Activated B cell treated with CpG ODN at 0.5 μM for 24 hours (primary cell): ENCODE results near the gene MROH2A. TPM values are rescaled to one million over a fixed set of nuclear protein-coding genes. Genes with fewer than 3 reads are reported as not detected.
"Not testable (repeated sequence)": the region's sequence is repeated elsewhere in the genome, so short reads cannot be mapped to it uniquely, and the experiment has no call there.

ENCODE experiments used
- ATAC-seq: fragments of 200-7000 bp; cut with Tn5 transposase; one replicate; pipeline ENCODE4 v1.10.0; 2021; ENCODE audit warnings: low read depth, mild to moderate bottlenecking, moderate library complexity
- CTCF ChIA-PET: fragments of 350-600 bp; sonication (Branson Sonifier 250); formaldehyde crosslinking; loops from one replicate; lab custom pipeline; 2021; ENCODE audit warnings: antibody characterized with exemption; lab: Charles Lee
- POLR2A ChIA-PET: fragments of 350-600 bp; sonication (Branson Sonifier 250); formaldehyde crosslinking; loops from one replicate; lab custom pipeline; 2021; ENCODE audit warnings: antibody characterized with exemption; lab: Charles Lee
- DNase-seq: peaks from one replicate; pipeline ENCODE4 v3.0.0; 2022
- H3K27ac Mint-ChIP-seq: one replicate; pipeline ENCODE4 v1.8.0; 2020; ENCODE audit warnings: mixed read lengths
- H3K27me3 Mint-ChIP-seq: one replicate; pipeline ENCODE4 v1.8.0; 2021; ENCODE audit warnings: mixed read lengths
- H3K36me3 Mint-ChIP-seq: one replicate; pipeline ENCODE4 v1.8.0; 2021; ENCODE audit warnings: low read depth, mixed read lengths
- H3K4me1 Mint-ChIP-seq: one replicate; pipeline ENCODE4 v1.8.0; 2021; ENCODE audit warnings: mixed read lengths
- H3K4me3 Mint-ChIP-seq: one replicate; pipeline ENCODE4 v1.8.0; 2020; ENCODE audit warnings: mild to moderate bottlenecking, mixed read lengths
- H3K9me3 Mint-ChIP-seq: one replicate; pipeline ENCODE4 v1.8.0; 2020; ENCODE audit warnings: mixed read lengths
- CTCF ChIP-seq: fragments of 200-600 bp; IDR thresholded peaks from one replicate; pipeline ENCODE4 v1.8.0; 2022; ENCODE audit warnings: antibody characterized with exemption, mild to moderate bottlenecking
- intact Hi-C: fragments of 100-400 bp; cut with micrococcal nuclease; formaldehyde crosslinking; loops from one replicate; pipeline ENCODE4 v1.15.1; 2024
- total RNA-seq: library from RNA; stranded (reverse); gene quantifications from 2 replicates; pipeline ENCODE4 v1.2.3, GENCODE V29; 2022

The MROH2A gene
- total RNA-seq, 1 donor from 2014 or later: not detected

DNA sequence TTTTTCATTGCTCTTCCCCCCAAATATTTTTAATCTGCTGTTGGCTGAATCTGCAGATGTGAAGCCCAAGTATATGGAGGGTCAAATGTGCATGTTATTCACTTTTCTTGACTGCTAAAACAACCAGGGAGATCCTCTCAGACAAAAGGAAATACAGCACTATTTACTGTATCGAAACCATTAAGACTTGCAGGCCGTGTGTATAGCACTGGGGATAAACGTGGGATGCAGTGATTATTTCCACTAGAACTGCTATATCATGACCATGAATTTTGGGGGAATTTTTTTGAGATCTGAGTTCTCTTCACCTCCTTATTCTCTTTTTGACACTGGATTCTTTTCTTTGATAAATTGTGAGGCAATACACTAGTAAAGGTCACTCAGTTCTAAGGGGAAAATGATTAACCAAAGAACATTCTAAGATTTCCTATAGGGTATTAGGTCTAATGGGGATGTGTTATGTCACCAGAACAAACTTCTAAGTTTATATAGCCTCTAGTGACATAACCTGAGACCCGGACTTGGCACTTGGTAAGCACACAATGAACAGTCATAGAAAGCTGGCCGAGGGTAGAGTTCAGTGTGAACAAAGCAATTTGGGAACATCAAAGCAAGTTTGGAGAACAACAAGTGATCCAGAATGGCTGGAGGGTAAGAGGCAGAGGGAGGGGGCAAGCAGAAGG is 32.9 kb upstream of the MROH2A start:
- no peaks in the 10 kb centered on the region for H3K36me3 Mint-ChIP-seq
- no peaks in the 10 kb centered on the region for H3K4me1 Mint-ChIP-seq
- H3K9me3 Mint-ChIP-seq: peaks cover under 1% of the 10 kb centered on the region
- H3K27ac Mint-ChIP-seq: no peak overlapping the region
- ChIA-PET CTCF (no interaction called here), POLR2A (no interaction called here)
- H3K4me3 Mint-ChIP-seq: no peak overlapping the region
- DNase-seq (no peak), ATAC-seq (no peak)
- TF ChIP-seq CTCF: no peak
- H3K27me3 Mint-ChIP-seq: peaks cover 33% of the 10 kb centered on the region
- intact Hi-C loops: no loop called here

GRCh38 chr2:233745838-233746237 is 32.3 kb upstream of the MROH2A start:
- intact Hi-C loops, H3K9me3 Mint-ChIP-seq: not testable (repeated sequence)

GRCh38 chr2:233746475-233747282 is 31.5 kb upstream of the MROH2A start:
- Mint-ChIP-seq H3K36me3 (no peaks in the 10 kb centered on the region), H3K4me3 (no peak overlapping the region), H3K4me1 (no peaks in the 10 kb centered on the region), H3K9me3 (peaks cover 4% of the 10 kb centered on the region), H3K27me3 (peaks cover 23% of the 10 kb centered on the region), H3K27ac (no peak overlapping the region)
- intact Hi-C loops: no loop called here
- no peak for ATAC-seq
- TF ChIP-seq CTCF: no peak
- DNase-seq: no peak
- POLR2A ChIA-PET: no interaction called here
- CTCF ChIA-PET: no interaction called here

More at GRCh38 chr2:233745838-233746237, 32.3 kb upstream of the MROH2A start:
- DNase-seq, CTCF ChIA-PET, POLR2A ChIA-PET, H3K27ac Mint-ChIP-seq, ATAC-seq, H3K36me3 Mint-ChIP-seq, H3K4me1 Mint-ChIP-seq, H3K4me3 Mint-ChIP-seq: not testable (repeated sequence)
- H3K27me3 Mint-ChIP-seq: peaks cover 30% of the 10 kb centered on the region

DNA sequence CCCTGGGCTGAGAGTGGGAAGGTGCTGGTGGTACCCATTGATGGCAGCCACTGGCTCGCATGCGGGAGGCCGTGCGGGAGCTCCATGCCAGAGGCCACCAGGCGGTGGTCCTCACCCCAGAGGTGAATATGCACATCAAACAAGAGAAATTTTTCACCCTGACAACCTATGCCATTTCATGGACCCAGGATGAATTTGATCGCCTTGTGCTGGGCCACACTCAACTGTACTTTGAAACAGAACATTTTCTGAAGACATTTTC is 30.9 kb upstream of the MROH2A start:
- no peaks in the 10 kb centered on the region for H3K4me1 Mint-ChIP-seq
- H3K27me3 Mint-ChIP-seq: peaks cover 19% of the 10 kb centered on the region
- DNase-seq (no peak), ATAC-seq (no peak)
- no peak overlapping the region for H3K27ac Mint-ChIP-seq
- H3K36me3 Mint-ChIP-seq: no peaks in the 10 kb centered on the region
- POLR2A ChIA-PET: no interaction called here
- no peak for TF ChIP-seq CTCF
- intact Hi-C loops: no loop called here
- peaks cover 7% of the 10 kb centered on the region for H3K9me3 Mint-ChIP-seq
- CTCF ChIA-PET: no interaction called here
- no peak overlapping the region for H3K4me3 Mint-ChIP-seq

DNA sequence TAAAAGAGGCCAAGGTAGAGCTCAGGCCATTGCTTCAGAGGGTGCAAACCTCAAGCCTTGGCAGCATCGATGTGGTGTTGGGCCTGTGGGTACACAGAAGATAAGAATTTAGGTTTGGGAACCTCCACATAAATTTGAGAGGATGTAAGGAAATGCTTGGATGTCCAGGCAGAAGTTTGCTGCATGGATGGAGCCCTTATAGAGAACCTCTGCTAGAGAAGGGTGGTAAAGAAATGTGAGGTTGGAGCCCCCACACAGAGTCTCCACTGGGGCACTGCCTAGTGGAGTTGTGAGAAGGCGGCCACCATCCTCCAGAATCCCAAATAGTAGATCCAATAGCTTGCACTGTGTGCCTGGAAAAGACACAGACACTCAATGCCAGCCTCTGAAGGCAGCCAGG is 27.4 kb upstream of the MROH2A start:
- H3K36me3 Mint-ChIP-seq, intact Hi-C loops, H3K27ac Mint-ChIP-seq, CTCF ChIA-PET, ATAC-seq, POLR2A ChIA-PET, H3K4me1 Mint-ChIP-seq, DNase-seq, H3K9me3 Mint-ChIP-seq, H3K4me3 Mint-ChIP-seq: not testable (repeated sequence)
- peaks cover 26% of the 10 kb centered on the region for H3K27me3 Mint-ChIP-seq

- not testable (repeated sequence) for H3K4me3 Mint-ChIP-seq, H3K36me3 Mint-ChIP-seq, H3K9me3 Mint-ChIP-seq
Measured at GRCh38 chr2:233751212-233752009, 26.7 kb upstream of the MROH2A start.

More at GRCh38 chr2:233751212-233752009, 26.7 kb upstream of the MROH2A start:
- CTCF ChIA-PET, H3K4me1 Mint-ChIP-seq, H3K27ac Mint-ChIP-seq, DNase-seq, intact Hi-C loops, ATAC-seq: not testable (repeated sequence)
- POLR2A ChIA-PET: interaction anchor here (0.5 kb wide), 1 partner anchor 293 kb away, joined by 5 read pairs; no protein-coding TSS in a partner anchor
- peaks cover 27% of the 10 kb centered on the region for H3K27me3 Mint-ChIP-seq
